K562 (cell line): ENCODE measurements around the gene GRHPR. TPM values are rescaled to one million over a fixed set of nuclear protein-coding genes. Genes with fewer than 3 reads are reported as not detected.

Experiments used
- CBFB ChIP-seq: sonication (generic); formaldehyde crosslinking; IDR thresholded peaks from 2 replicates; pipeline ENCODE4 v1.4.0; 2020; ENCODE audit warnings: mild to moderate bottlenecking, missing genetic modification reagents
- KDM2B ChIP-seq: fragments of 250-450 bp; sonication (Bioruptor Pico); IDR thresholded peaks from 2 replicates; pipeline ENCODE4 v1.8.0; 2021; ENCODE audit warnings: mild to moderate bottlenecking, moderate library complexity
- MCM2 ChIP-seq: fragments of 450-650 bp; IDR thresholded peaks from 2 replicates; pipeline ENCODE4 v1.6.1; 2017; ENCODE audit warnings: low read depth, mild to moderate bottlenecking
- NR1H2 ChIP-seq: sonication (generic); formaldehyde crosslinking; IDR thresholded peaks from 2 replicates; pipeline ENCODE4 v1.4.0; 2020; ENCODE audit warnings: mild to moderate bottlenecking, missing genetic modification reagents
- NRF1 ChIP-seq, 2 experiments: fragments of 450-650 bp; IDR thresholded peaks in 1 of 2; conservative IDR thresholded peaks in 1 of 2; 2 replicates each; pipeline ENCODE4 v1.6.1; 2014; ENCODE audit warnings: mild to moderate bottlenecking in 2 of 2
- PHB ChIP-seq: fragments of 250-450 bp; sonication (Bioruptor Pico); IDR thresholded peaks from 2 replicates; pipeline ENCODE4 v1.5.0; 2021
- RFX1 ChIP-seq: fragments of 450-650 bp; IDR thresholded peaks from 2 replicates; pipeline ENCODE4 v1.6.1; 2016; ENCODE audit warnings: mild to moderate bottlenecking, moderate library complexity
- STAT5B ChIP-seq: fragments of 250-450 bp; sonication (Bioruptor Pico); IDR thresholded peaks from 2 replicates; pipeline ENCODE4 v1.8.0; 2021; ENCODE audit warnings: mild to moderate bottlenecking, inconsistent platforms
- polyA plus RNA-seq, 8 experiments: library from polyadenylated mRNA; depleted of rRNA in 4 of 8; stranded (reverse) in 5 of 8; unstranded in 3 of 8; fragments of >200 nt; fragmentation: Nextera tagmentation in 2 of 8; fragmentation: Illumina TruSeq in 1 of 8; extraction: Ambion mirVana in 2 of 8; extraction: Trizol in 1 of 8; gene quantifications; 2 replicates each; pipeline versions ENCODE4 v1.2.1 to v1.2.3, GENCODE V29; 2011 to 2014; ENCODE audit warnings: inconsistent platforms in 1 of 8, missing spikeins in 1 of 8
- total RNA-seq, 7 experiments: library from RNA; depleted of rRNA in 6 of 7; stranded (reverse); fragments of >200 nt in 6 of 7; fragmentation: Illumina TruSeq in 2 of 7; extraction: Trizol in 2 of 7; gene quantifications; 2 replicates each; pipeline versions ENCODE4 v1.2.1 to v1.2.3, GENCODE V29; 2011 to 2021; ENCODE audit warnings: low replicate concordance in 1 of 7
- TF ChIP-seq, protein P1 (sequence below): fragments of 450-650 bp; IDR thresholded peaks from 2 replicates; pipeline ENCODE4 v1.6.1; 2018; ENCODE audit not compliant: partially characterized antibody
- TF ChIP-seq, protein P2 (sequence below): sonication (generic); formaldehyde crosslinking; IDR thresholded peaks from 2 replicates; pipeline ENCODE4 v1.8.1; 2022; ENCODE audit warnings: missing genetic modification reagents
- TF ChIP-seq, protein P3 (sequence below), 2 experiments: fragments of 450-650 bp; IDR thresholded peaks; 2 replicates each; pipeline ENCODE4 v1.6.1; 2016; ENCODE audit warnings: mild to moderate bottlenecking in 2 of 2, borderline replicate concordance in 1 of 2, low read depth in 1 of 2, moderate library complexity in 1 of 2
- TF ChIP-seq, protein P4 (sequence below): fragments of 250-450 bp; sonication (Bioruptor Pico); IDR thresholded peaks from 2 replicates; pipeline ENCODE4 v1.5.0; 2022; ENCODE audit warnings: mild to moderate bottlenecking

The GRHPR gene
- total and polyA plus RNA-seq, 9 of the 15 experiments (the other 6 are each of a cell fraction or from before 2014, with no cell fraction given): 38.9 to 144 (median 120) TPM

DNA sequence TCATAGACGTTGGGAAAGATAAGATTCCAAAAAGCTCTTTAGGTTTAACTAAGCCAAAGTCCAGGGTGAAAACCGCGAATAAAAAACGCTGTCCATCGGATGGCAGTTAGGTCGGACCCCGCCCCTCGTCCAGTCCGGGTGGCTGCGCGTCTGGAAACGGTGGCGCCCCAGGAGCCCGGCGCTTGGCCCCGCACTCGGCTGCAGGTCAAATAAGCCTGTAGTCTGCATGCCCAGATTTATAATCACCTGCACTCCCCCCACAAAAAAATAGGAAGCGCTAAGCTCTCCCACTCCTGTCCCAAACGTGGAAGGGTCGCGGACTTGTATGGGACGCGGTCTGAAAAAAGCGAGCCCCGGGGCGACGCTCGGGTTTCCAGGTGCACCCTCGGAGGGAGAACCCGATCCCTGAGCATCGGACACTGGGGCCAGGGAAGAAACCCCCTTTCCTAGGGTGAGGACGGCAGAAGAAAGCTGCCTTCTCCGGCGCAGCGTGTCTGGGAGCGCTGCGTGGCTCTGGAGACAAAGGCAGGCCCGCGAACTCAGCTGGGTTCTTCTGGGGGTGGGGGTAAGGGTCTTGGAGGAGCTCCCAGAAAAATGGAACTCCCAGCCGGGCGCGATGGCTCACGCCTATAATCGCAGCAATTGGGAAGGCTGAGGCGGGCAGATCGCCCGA lies 43.7 kb downstream of the GRHPR start (continued):
- TF ChIP-seq, protein P1, sequence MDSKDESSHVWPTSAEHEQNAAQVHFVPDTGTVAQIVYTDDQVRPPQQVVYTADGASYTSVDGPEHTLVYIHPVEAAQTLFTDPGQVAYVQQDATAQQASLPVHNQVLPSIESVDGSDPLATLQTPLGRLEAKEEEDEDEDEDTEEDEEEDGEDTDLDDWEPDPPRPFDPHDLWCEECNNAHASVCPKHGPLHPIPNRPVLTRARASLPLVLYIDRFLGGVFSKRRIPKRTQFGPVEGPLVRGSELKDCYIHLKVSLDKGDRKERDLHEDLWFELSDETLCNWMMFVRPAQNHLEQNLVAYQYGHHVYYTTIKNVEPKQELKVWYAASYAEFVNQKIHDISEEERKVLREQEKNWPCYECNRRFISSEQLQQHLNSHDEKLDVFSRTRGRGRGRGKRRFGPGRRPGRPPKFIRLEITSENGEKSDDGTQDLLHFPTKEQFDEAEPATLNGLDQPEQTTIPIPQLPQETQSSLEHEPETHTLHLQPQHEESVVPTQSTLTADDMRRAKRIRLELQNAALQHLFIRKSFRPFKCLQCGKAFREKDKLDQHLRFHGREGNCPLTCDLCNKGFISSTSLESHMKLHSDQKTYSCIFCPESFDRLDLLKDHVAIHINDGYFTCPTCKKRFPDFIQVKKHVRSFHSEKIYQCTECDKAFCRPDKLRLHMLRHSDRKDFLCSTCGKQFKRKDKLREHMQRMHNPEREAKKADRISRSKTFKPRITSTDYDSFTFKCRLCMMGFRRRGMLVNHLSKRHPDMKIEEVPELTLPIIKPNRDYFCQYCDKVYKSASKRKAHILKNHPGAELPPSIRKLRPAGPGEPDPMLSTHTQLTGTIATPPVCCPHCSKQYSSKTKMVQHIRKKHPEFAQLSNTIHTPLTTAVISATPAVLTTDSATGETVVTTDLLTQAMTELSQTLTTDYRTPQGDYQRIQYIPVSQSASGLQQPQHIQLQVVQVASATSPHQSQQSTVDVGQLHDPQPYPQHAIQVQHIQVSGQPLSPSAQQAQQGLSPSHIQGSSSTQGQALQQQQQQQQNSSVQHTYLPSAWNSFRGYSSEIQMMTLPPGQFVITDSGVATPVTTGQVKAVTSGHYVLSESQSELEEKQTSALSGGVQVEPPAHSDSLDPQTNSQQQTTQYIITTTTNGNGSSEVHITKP: no peak
- TF ChIP-seq, protein P2, sequence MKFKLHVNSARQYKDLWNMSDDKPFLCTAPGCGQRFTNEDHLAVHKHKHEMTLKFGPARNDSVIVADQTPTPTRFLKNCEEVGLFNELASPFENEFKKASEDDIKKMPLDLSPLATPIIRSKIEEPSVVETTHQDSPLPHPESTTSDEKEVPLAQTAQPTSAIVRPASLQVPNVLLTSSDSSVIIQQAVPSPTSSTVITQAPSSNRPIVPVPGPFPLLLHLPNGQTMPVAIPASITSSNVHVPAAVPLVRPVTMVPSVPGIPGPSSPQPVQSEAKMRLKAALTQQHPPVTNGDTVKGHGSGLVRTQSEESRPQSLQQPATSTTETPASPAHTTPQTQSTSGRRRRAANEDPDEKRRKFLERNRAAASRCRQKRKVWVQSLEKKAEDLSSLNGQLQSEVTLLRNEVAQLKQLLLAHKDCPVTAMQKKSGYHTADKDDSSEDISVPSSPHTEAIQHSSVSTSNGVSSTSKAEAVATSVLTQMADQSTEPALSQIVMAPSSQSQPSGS (CRISPR knock-in tag): no peak
- peak; percentile 31 to 58; a peak in 3 of 4 replicates for TF ChIP-seq NRF1 (conservative IDR thresholded peaks at IDR 0.05 in 1 of 2, IDR thresholded peaks at IDR 0.05 in 1 of 2)
- no peak for TF ChIP-seq CBFB
- no peak for TF ChIP-seq RFX1
- TF ChIP-seq, protein P3, sequence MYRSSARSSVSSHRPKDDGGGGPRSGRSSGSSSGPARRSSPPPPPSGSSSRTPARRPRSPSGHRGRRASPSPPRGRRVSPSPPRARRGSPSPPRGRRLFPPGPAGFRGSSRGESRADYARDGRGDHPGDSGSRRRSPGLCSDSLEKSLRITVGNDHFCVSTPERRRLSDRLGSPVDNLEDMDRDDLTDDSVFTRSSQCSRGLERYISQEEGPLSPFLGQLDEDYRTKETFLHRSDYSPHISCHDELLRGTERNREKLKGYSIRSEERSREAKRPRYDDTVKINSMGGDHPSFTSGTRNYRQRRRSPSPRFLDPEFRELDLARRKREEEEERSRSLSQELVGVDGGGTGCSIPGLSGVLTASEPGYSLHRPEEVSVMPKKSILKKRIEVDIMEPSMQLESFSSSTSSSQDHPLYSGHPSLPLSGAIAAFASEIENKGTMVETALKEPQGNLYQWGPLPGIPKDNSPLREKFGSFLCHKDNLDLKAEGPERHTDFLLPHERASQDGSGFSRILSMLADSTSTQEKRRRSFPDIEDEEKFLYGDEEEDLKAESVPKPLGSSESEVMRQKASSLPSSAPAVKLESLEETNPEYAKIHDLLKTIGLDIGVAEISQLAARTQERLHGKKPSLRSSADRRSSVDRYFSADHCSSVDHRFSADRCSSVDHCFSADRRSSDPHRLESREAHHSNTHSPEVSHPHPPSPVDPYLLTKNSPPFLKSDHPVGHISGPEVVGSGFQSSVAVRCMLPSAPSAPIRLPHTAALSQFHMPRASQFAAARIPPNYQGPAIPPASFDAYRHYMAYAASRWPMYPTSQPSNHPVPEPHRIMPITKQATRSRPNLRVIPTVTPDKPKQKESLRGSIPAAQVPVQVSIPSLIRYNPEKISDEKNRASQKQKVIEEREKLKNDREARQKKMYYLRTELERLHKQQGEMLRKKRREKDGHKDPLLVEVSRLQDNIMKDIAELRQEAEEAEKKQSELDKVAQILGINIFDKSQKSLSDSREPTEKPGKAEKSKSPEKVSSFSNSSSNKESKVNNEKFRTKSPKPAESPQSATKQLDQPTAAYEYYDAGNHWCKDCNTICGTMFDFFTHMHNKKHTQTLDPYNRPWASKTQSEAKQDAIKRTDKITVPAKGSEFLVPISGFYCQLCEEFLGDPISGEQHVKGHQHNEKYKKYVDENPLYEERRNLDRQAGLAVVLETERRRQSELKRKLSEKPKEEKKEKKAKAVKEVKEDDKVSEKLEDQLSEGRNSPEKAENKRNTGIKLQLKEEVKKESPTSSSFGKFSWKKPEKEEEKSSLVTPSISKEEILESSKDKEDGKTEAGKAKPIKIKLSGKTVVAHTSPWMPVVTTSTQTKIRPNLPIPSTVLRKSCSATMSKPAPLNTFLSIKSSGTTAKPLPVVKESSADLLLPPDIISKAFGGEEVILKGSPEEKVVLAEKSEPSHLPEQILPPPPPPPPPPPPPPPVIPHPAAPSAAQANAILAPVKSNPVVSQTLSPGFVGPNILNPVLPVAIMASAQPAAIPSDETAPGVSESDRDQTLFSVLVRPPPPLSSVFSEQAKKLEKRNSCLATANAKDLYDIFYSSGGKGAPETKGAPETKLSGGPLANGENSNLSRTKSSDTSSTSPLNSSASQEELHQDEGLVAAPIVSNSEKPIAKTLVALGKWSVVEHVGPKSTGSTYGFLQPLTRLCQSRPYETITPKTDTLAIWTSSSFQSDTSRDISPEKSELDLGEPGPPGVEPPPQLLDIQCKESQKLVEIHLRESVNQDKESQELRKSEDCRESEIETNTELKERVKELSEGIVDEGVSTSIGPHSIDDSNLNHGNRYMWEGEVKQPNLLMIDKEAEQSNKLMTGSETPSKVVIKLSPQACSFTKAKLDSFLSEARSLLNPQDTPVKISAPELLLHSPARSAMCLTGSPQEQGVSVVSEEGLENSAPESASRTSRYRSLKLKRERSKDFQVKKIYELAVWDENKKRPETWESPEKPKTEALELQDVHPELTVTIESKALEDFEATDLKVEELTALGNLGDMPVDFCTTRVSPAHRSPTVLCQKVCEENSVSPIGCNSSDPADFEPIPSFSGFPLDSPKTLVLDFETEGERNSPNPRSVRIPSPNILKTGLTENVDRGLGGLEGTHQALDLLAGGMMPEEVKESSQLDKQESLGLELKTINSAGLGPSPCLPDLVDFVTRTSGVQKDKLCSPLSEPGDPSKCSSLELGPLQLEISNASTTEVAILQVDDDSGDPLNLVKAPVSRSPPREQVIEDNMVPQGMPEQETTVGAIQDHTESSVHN (IDR thresholded peaks at IDR 0.05; ENCODE audit: borderline replicate concordance in 1 of 2, low read depth in 1 of 2): no peak; a peak in 1 of 4 replicates
- TF ChIP-seq NR1H2: no peak
- TF ChIP-seq, protein P4, sequence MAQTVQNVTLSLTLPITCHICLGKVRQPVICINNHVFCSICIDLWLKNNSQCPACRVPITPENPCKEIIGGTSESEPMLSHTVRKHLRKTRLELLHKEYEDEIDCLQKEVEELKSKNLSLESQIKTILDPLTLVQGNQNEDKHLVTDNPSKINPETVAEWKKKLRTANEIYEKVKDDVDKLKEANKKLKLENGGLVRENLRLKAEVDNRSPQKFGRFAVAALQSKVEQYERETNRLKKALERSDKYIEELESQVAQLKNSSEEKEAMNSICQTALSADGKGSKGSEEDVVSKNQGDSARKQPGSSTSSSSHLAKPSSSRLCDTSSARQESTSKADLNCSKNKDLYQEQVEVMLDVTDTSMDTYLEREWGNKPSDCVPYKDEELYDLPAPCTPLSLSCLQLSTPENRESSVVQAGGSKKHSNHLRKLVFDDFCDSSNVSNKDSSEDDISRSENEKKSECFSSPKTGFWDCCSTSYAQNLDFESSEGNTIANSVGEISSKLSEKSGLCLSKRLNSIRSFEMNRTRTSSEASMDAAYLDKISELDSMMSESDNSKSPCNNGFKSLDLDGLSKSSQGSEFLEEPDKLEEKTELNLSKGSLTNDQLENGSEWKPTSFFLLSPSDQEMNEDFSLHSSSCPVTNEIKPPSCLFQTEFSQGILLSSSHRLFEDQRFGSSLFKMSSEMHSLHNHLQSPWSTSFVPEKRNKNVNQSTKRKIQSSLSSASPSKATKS (CRISPR knock-in tag): no peak
- TF ChIP-seq STAT5B (CRISPR knock-in tag): no peak
- TF ChIP-seq KDM2B (CRISPR knock-in tag): no peak
- TF ChIP-seq MCM2: no peak
- TF ChIP-seq PHB (CRISPR knock-in tag): no peak
